Effector CD8-positive, alpha-beta T cell (primary cell): ENCODE results near the gene METTL23.
A peak's percentile ranks its signal among the peaks of the same experiment; 100 is the strongest.

Source experiments
- DNase-seq: peaks from one replicate; lab custom pipeline; 2025; lab: John Stamatoyannopoulos, UW
- total RNA-seq, 4 experiments: gene quantifications; one replicate each; lab custom pipeline; 2026; lab: John Stamatoyannopoulos, UW

The METTL23 gene, protein sequence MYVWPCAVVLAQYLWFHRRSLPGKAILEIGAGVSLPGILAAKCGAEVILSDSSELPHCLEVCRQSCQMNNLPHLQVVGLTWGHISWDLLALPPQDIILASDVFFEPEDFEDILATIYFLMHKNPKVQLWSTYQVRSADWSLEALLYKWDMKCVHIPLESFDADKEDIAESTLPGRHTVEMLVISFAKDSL
- total RNA-seq, result 18.9 to 40.8 (median 33.3) reads per million in 4 experiments

DNA sequence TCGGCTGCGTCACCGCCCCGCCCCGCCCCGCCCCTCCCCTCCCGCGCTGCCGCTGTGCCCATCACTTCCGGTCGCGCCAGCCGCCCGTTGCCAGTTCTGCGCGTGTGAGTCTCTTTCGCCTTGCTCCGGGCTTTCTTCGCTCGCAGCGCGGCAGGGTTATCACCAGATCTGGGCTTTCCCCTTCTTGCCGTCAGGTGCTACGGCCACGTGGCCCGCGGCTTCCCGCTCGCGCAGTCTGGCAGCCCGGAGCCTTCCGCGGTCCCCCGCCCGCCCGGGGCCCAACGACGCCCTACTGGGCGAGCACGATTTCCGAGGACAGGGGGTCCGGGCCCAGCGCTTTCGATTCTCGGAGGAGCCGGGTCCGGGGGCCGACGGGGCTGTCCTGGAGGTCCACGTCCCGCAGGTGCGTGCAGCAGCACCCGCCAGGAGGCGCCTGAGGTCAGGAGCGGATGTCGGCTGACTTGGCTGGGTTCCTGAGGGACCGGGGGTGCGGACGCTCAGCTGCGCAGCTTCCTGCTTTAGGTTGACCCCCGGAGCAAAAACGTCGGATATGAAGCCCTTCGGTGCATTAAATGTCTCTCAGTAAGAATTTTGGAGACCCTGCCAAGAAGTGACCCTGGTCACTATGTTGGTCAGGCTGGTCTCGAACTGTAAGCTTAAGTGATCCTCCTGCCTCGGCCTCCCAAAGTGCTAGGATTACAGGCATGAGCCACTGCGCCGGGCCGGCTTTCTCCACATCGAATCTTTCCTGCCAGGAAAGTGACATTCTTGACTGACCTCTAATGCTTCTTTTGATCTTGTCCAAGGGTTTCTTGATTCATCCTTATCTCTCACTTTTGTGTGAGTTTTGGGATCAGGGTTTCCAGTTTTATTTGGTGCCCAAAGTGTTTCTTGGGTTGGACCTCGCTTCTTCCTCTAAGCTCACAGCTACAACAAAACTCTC, at the start of gene METTL23:
METTL23 (plus strand) TSS at position 64 of the 943 bp plus-strand sequence. CDS start 2,872 bp downstream, outside the sequence.
- peak; percentile 73 for DNase-seq

DNA sequence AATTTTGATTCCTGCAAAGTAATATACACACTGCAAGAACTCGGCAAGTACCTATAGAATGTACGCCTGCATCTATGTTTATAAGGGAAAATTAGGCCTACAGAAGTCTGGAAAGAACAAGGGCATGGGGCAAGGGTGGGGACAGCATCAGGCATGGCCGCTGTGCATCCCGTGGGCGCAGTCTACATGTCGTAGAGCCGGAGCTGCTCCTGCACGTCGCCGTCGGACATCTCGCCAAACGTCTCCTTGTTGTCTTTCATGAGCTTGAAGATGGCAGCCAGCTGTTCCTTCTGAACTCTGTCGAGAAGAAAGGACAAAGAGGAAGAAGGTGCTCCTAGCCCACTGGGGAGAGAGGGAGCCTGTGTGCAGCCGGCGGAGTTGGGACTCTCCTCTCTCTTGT, 49.2 kb upstream of the METTL23 start:
- DNase-seq, result no peak

DNA sequence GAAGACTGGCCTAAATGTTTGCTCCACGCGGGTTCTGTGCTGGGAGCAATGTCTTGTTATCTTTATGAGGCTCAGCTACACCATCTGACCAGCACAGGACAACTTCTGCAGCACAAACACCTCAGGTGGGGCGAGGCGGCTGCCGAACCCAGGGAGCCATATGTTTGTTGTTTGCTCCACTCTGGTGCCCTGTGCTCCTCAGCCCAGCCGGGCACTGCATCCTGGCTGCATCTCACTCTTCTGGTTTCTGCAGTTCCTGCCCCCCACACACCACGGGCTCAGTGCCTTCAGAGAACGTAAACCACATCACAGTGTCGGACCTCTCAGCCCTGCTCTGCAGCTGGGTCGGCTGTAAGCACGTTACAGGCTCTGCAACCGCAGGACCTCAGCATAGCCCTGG, 48.3 kb upstream of the METTL23 start:
- no peak for DNase-seq

DNA sequence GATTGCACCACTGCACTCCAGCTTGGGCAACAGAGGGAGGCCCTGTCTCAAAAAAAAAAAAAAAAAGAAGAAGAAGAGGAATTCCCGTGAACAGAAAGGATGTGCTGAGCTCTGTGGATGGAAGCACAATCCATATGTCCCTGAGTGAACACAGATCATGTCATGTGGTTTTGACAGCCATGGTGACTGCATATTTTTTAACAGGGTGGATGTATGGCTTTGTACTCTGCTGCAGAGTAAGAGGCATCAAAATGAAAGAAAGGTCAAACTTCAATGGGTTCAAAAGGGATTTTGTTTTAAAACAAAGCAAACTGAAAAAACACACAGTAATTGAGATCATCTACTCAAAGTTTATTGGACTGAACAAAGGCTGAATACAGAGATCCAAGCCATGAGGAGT, 47.4 kb upstream of the METTL23 start:
- no peak for DNase-seq

DNA sequence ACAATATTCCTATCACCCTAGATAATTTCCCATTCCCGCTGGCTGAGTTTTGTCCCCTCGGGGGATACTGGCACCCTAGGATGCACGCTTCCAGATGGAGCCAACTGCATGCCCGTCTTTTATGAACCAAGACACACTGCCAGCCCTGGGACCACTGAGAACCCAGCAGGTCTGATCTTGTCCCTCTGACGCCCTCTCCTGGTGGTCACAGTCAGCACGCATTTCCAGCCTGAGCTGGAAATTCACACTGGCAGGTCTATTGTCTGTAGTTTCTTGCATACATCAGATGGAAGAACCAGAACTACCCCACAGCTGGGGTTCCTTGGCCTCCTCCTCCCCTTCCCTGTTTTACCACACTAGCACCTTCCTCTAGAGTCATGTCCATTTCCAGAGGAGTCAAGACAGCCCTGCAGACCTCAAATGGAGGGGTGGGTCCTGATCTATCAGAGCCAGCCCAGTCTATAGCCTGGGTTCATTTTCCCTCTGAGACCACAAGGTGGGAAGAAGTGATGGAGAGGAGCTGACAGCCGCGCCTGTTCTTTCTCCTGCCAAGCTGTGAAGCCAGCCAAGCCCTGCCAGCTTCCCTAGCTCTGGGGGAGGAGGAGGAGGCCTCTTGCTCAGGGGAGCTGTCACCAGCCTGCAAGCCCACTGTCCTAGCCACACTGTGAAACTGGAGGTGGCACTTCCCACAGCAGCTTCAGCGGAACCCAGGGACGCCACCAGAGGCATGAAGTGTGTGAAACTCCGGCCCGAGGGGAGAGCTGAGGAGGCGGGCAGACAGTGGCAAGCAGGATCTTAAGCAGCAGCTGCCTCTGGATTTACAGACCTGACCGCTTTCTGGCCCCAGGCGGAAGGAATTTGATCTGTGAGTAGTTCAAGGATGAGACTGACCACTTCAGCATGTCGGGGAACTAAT, 45.2 kb upstream of the METTL23 start:
- DNase-seq, result peak; percentile 62

DNA sequence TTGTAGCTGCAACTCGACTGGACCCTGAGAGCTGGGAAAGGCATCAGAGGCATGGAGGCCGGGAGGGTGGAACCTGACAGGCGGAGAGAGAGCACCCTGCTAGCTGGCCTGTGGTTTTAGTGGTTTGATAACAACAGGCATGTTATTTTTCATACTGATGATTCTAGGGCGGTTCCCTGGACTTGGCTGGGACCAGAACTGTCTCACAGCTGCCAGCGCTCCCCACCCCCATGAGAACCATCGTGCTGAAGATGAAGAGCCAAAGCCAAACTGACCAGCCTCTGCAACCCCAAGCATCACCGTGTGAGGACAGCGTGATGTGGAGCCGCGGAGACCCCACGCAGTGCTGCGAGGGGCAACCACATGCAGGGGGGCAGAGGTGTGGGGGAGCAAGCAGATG, 44.3 kb upstream of the METTL23 start:
- no peak for DNase-seq

DNA sequence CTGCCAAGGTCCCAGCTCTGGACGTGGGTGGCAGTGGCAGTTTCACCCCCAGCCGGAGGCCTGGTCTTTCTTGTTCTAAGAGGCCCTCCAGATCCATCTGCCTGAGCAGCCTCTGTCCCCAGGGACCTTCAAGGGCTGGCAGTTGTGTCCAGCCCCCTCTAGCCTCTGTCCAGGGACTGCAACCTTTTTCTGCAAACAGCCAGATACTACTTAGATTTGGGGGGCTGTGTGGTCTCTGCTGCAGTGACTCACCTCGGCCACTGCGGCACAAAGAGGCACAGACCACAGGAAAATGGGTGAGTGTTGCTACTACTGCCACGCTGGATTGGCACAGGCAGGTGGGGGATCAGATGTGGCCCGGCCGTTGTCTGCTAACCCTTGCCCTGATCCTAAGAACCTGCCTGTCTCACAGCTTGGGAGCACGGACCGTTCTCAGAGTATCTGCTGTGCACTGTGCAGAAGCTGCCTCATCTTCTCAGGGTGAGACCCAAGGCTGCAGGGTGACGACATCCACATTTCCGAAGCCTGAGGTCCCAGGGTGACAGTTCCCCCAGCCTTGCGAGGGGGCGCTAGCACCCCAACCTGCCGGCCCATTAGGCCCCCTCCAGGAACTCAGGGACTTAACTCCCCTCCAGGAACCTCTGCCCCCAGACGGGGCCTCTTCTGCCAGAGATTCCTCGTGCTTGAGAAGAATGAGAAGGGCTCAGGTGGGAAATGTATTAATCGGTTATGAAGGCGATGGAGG, 43.5 kb upstream of the METTL23 start:
- no peak for DNase-seq

DNA sequence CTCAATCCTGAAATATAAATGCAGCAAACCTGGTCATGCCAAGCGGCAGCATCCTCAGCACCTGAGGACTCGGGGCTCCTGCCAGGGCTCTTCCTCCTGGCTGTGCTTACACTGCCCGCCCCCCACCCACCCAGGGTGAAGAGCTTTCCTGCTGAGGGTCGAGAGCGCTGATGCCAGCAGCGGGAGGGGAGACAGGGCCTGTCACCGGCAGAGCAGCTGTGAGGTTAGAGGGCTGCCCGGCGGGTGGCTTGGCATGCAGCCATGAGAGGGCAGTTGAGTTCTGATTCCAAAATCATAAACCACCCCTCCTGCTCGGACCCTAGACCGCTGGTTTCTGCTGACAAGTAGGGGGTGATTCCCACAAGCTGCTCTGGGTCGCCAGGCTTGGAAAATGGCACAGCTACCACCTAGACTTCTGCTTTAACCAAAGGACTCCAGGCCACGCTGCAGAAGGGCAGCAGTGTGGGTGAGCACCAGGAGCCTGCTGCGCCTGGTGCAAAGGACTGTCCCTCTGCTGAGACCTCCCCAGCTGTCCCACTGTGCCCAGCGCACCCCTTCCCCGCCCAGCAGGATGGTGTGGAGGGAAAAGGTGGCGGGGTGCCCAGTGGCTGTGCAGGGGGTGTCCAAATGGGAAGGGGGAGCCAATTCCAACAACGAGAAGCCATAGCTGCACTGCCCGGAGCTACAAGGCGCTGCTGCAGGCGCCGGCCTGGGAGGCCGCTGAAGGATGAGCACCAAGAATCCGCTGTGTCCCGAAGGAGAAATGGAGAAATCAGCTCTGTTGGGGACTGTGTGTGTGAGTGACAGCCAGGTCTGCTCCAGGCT, 42.5 kb upstream of the METTL23 start:
- DNase-seq, result no peak

DNA sequence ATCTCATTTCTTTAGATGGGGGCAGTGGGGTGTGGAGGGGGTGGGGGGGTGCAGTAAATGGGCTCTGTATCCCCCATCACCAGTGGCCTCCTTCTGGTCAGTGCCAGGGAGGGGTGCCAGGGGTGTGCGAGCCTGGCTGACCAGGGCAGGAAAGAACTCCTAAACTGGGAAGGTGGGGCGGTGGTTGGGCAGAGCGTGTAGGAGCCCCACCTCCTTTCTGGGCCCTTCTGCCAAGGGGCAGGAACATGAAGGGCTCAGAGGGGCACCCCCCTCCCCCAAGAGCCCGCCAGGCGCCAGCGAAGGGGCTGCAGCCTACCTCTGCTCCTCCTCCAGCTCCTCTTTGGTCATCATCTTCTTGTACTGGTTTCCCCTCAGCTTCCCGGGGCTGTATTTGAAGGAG, 41.9 kb upstream of the METTL23 start:
- DNase-seq, result no peak

DNA sequence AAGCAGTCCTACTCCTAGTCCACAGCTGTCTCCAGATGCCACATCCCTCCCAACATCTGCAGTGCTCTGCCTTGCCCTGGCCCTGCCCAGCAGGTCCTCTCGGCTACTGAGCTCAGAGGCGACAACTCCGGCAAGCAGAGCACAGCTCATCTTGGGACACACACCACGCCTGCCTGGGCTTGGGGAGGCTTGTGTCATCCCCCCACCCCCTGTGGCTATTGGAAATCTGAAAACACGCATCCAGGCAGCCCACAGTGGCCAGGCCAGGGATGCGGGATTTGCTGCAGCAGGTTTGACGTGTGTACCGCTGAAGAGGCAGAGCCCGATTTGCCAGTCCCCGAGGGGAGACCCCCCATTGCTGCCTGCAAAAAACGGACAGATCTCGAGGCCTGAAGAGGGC, 41.3 kb upstream of the METTL23 start:
- DNase-seq, result no peak

DNA sequence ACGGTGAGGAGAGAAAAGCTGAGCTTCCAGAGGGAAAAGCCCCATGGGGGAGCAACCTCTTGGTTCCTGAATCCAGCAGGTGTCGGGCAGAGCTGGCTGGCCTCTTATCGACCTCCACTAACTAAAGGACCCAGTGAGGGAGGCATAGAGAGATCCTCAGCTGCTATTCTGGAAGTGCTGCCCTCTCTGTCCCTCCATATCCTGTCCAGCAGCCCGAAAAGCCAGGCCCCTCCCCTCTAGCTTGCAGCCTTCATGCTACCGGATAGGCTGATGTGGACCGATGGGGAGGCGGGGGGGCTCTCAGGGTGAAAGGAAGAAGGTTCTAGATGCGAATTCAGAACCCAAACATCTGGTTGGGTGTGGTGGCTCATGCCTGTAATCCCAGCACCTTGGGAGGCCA, 40.8 kb upstream of the METTL23 start:
- DNase-seq, result no peak

DNA sequence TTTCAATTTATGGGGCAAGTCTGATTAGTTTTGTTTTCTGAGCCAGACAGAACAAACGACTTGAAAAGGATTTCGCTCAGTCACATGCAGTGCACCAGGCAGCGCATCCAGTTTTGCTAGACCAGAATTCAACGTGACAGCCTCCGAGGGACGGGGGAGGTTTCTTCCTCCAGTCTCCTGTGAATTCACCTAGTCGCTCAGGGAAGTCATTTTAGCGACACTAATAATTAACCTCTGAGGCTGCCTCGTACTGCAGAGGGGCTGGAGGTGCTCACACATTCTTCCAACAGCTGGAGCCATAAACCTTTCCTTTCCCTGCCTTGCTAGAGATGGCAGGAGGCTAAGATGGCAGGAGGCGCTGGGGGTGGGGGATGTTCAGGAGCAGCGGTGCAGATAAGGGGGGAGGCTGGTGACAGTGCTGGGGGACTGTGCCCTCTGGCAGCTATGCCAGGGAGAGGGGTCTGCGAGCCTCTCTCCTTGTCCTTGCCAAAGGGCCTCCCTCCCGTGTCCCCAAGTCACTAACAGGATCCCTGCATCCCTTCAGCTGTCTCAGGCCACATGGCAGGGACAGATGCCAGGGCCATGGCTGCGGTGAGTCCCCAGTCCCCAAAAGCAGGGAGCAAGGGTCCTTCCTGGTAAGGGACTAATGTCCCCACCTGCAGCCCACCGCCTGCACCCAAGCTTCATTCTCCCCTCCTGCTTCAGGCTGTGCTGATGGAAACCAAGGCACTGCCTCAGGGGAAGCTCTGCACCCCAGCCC, 39.9 kb upstream of the METTL23 start:
- no peak for DNase-seq

DNA sequence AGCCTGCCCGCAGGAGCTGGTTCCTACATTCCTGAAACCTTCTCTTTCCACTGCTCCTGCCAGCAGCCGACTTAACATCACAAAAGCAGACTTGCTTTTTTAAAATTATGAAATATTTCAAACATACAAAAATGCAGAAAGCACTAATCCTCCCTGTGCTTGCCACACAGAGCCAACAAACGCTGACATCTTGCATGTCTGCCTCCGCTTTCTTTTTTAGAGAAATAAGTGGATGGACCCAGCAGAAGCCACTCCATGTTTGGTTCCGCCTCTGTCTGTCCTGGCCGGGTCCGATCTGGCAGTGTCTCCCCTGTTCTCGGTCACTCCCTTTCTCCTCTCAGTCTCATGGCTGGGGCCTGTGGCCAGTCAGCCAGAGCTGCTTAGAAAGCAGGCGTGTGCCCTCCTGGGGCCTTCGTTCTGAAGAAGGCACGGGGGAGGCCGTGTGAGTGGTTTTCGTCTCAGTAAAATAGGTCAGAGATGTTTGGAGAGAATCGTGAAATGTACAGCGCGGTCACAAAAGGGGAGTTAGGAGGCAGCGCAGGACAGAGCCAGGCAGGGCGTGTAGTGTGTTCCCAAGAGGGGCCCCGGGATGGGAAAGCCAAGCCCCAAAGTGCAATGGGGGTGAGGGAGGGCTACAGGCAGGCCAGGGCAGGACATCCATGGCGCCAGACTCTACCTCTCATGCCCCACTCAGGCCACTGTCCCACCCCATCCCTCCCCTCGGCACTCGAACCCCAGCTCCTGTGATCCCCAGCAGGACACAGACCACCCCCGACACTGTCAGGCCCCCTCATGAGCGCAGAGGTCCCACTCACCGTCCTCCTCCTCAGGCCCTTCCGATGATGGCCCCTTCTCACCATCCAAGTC, 39.1 kb upstream of the METTL23 start:
- DNase-seq, result no peak

DNA sequence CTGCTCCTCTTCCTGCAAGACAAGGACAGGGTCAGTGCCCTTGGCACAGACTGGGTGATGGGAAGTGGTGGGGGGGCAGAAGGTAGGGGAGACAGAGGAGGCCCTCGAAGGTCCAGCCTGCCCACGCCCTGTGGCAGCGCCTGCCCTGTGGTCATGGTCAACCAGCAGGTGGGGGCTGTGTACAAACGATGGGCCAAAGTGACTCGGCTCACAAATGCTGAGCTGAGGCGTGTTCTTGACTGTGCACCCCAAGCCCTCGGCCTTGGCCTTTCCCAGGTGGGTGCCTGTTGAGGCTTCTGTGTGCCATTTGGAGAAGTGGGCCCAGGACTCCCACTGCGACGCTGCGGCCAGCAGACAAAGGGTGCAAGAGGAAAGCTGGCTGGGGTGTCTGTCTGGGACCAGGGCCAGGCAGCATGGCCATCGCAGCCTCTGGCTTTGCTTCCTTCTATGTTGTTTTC, 38.4 kb upstream of the METTL23 start:
- no peak for DNase-seq

DNA sequence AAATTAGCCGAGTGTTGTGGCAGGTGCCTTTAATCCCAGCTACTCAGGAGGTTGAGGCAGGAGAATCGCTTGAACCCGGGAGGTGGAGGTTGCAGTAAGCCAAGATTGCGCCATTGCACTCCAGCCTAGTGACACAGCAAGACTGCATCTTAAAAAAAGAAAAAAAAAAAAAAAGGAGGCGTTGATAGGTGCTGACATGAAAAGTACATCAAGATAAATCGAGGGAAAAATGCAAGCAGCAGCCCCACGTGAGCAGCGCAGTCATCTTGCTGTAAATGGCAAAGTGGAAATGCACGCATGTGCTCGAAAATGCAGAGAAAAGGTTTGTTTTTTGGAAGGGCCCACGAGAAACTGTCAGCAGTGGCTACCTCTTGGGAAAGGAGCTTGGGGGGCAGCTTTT, 36.8 kb upstream of the METTL23 start:
- DNase-seq, result no peak

DNA sequence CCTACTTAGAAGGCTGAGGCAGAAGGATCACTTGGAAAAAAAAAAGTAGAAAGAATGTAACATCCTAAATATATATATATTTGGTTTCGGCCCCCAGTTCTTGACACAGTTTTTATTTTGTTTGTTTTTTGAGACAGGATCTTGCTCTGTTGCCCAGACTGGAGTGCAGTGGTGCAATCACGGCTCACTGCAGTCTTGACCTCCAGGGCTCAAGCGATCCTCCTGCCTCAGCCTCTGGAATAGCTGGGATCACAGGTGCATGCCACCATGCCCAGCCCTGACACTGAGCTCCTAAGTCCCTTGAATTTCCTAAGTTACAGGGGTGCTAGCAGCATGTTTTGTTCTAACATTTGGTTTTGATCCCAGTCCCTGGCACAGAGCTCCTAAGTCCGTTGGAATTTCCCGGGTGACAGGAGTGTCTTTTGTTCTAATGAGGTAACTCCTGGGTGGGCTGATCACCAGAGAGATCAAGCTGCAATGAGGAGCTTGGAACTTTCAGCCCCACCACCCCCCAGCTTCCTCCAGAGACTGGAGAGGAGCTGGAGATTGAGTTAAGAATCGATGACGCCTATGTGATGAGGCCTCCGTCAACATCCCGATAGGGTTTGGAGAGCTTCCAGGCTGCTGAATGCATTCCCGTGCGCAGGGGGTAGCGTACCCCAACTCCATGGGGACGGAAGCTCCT, 35.9 kb upstream of the METTL23 start:
- DNase-seq, result no peak

DNA sequence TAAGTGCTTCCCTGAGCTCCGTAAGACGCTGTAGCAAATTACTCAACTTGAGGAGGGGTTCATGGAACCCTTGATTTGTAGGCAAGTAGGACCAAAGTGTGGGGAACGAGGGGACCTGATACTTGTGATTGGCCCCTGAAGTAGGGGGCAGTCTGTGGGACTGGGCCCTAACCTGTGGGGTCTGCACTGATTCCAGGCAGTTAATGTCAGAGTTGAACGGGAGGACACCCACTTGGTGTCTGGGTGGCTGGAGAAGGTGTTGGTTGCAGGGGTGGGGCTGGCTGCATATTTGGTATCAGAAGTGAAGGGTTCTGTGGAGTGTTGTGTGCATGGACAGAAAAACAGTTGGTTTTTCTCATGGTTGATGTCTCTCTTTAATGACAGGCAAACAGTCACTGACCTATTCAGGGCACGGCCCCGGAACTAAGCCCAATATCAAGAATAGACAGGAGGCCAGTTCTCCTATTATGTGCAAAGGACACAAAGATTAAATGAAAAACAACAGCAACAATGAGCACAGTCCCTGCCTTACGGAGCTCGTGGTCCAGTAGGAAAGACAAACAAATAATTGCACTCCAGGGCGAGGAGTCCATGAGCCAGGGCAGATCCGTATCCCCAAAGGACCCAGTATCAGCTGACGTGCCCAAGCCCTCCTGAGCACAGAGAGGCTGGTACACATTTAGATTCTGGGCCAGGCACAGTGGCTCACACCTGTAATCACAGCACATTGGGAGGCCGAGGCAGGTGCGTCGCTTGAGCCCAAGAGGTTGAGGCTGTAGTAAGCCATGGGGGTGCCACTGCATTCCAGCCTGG, 35.1 kb upstream of the METTL23 start:
- DNase-seq, result no peak
